Lower leg skin (tissue), 3 donors: ENCODE data around the gene TEAD3.

Experiments used
- CTCF ChIP-seq, 3 donors: fragments of 450-650 bp; IDR thresholded peaks; one replicate each; pipeline ENCODE4 v1.5.1; 2016; ENCODE audit warnings: antibody characterized with exemption in 3 of 3, mild to moderate bottlenecking in 3 of 3, moderate library complexity in 2 of 3
- POLR2A ChIP-seq, 2 donors: fragments of 450-650 bp; IDR thresholded peaks; one replicate each; pipeline ENCODE4 v1.6.1; 2016 to 2017; ENCODE audit warnings: antibody characterized with exemption in 2 of 2, mild to moderate bottlenecking in 1 of 2, moderate library complexity in 1 of 2

- TF ChIP-seq CTCF (IDR thresholded peaks at IDR 0.05) (no peak), POLR2A (IDR thresholded peaks at IDR 0.05) (no peak)
Measured at GRCh38 chr6:35485402-35485877, 11.4 kb downstream of the TEAD3 start.
